ENCODE results near the gene QRFP. TPM values are rescaled to one million over a fixed set of nuclear protein-coding genes. Genes with fewer than 3 reads are reported as not detected.

QRFP gene
- total RNA-seq, 1 donor from 2014 or later = 0.48 TPM

- DNase-seq (ENCODE audit: low spot score) = no peak
These were observed 5.5 kb downstream of the QRFP start for GRCh38 chr9:130890870-130891687.

DNA sequence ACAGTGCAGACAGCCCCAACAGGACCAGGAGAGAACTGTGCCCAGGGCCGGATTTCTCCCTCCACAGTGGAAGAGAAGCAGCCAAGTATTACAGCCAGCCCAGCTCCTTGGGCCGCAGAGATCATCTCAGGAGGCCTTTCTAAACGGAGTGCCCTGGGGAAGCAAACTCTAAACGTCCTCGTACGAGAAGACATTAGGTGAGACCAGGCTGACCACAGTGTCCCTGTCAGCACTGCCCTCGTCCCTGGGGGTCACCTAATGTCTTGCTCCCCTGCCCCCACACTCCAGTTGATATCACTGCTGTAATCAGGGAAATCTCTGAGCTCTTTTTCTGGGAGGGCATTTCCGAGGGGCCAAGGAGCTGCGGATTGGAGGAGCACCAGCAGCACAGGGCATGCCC, 6.5 kb downstream of the QRFP start:
- no peak for DNase-seq (ENCODE audit: low spot score)

GRCh38 chr9:130888146-130888885, 8.3 kb downstream of the QRFP start:
- no peak for DNase-seq (ENCODE audit: low spot score)

- DNase-seq (ENCODE audit: low spot score) = no peak
These were observed 9.0 kb downstream of the QRFP start for GRCh38 chr9:130887494-130888144.

DNA sequence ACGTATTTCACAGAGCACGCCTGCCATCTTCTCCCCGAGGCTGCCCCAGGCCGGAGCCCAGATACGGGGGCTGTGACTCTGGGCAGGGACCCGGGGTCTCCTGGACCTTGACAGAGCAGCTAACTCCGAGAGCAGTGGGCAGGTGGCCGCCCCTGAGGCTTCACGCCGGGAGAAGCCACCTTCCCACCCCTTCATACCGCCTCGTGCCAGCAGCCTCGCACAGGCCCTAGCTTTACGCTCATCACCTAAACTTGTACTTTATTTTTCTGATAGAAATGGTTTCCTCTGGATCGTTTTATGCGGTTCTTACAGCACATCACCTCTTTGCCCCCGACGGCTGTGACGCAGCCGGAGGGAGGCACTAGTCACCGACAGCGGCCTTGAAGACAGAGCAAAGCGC, 9.6 kb downstream of the QRFP start:
- DNase-seq (ENCODE audit: low spot score) = no peak

- no peak for DNase-seq (ENCODE audit: low spot score)
These were observed 10.9 kb downstream of the QRFP start for GRCh38 chr9:130885484-130886375.

GRCh38 chr9:130884542-130885483, 11.8 kb downstream of the QRFP start:
- no peak for DNase-seq (ENCODE audit: low spot score)

DNA sequence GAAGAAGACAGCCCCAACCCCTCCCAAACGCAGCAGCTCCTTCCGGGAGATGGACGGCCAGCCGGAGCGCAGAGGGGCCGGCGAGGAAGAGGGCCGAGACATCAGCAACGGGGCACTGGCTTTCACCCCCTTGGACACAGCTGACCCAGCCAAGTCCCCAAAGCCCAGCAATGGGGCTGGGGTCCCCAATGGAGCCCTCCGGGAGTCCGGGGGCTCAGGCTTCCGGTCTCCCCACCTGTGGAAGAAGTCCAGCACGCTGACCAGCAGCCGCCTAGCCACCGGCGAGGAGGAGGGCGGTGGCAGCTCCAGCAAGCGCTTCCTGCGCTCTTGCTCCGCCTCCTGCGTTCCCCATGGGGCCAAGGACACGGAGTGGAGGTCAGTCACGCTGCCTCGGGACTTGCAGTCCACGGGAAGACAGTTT, 12.5 kb downstream of the QRFP start:
- DNase-seq (ENCODE audit: low spot score) = no peak

- no peak for DNase-seq (ENCODE audit: low spot score)
These were observed 13.1 kb downstream of the QRFP start for GRCh38 chr9:130883479-130883878.

- no peak for DNase-seq (ENCODE audit: low spot score)
These were observed 13.9 kb downstream of the QRFP start for GRCh38 chr9:130882696-130883225.

GRCh38 chr9:130881516-130881915, 15.1 kb downstream of the QRFP start:
- DNase-seq (ENCODE audit: low spot score) = no peak

DNA sequence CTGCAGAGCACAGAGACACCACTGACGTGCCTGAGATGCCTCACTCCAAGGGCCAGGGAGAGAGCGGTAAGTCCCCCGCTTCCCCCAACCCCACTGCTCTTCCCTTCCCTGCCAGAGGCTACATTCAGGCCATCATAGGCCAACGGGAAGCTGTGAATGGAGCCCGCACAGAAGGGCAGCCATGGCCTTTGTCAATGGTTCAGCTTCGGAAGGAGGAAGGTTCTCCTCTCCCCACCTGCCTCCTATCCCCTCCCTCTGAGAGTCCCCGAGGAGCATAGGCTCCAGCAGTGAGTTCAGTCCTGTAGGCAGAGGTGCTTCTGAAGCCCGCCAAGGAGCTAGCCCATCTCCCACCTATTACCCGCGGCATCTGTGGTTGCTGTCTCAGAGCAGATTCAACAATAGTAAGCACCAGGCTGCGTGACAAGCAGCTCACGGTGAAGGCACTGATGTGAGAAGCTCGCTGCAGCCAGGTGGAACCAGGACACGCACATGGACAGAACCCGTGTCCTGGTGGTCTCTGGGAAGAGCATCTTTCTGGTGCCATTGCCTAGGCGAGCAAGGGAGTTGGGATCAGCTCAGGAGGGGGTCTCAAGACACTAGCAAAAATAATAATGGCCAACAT, 15.9 kb downstream of the QRFP start:
- no peak for DNase-seq (ENCODE audit: low spot score)

DNA sequence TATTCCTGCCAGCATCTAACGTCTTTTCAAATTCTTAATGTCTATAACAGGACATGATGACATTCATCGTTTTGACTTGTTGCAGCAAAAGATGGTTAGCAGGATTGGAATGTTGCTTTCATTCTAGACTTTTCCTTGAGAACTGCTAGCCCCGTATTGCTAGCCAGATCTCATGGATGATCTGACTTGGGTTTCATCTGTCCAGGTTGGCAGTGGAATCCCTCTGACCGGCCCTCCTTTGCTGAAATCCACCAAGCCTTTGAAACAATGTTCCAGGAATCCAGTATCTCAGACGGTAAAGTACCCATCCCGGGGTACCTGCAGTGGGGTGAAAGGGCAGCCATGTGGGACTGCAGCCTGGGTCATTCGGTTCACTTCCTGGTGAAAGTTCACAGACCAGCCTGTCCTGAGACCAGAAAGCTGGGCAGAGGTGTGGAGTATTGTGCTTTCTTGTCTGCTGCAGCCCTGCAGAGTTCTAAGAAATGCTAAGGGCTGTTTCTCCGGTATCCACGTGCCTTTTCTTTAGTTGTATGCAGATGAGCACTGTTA, 16.7 kb downstream of the QRFP start:
- DNase-seq (ENCODE audit: low spot score) = no peak

- no peak for DNase-seq (ENCODE audit: low spot score)
These were observed 18.3 kb downstream of the QRFP start for GRCh38 chr9:130878295-130878694.

- DNase-seq (ENCODE audit: low spot score) = no peak
These were observed 19.3 kb downstream of the QRFP start for GRCh38 chr9:130877300-130877699.

- DNase-seq (ENCODE audit: low spot score) = no peak
These were observed 21.8 kb downstream of the QRFP start for GRCh38 chr9:130874783-130875182.

DNA sequence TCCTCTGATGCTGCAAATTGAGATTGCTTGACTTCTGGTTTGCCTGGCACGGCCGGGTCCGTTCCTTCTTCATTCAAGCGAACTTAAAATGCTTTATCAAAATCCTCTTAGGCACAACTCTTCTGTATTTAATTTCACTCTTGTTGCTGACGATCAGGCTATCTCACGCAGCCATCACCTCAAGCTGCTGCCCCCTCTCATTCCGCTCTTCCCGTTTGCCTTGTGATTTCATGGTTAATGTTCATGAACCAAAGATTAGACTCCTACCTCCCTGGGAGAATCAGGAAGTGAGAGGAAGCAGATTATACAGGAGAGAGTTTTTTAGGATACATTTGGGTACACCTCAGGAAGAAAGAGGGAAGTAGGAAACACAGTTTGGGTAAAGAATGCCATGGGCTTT, 22.6 kb downstream of the QRFP start:
- DNase-seq (ENCODE audit: low spot score) = no peak

GRCh38 chr9:130872912-130873503, 23.6 kb downstream of the QRFP start:
- DNase-seq (ENCODE audit: low spot score) = no peak

- DNase-seq (ENCODE audit: low spot score) = no peak
These were observed 24.1 kb downstream of the QRFP start for GRCh38 chr9:130872508-130872907.
